HUES64 (cell line): ENCODE results near the gene CLPTM1.
"Not testable (repeated sequence)": the region's sequence is repeated elsewhere in the genome, so short reads cannot be mapped to it uniquely, and the experiment has no call there.

Source experiments
- H3K27ac ChIP-seq: 2 replicates; pipeline ENCODE4 v1.7.0; 2013; ENCODE audit warnings: low read depth, low read length, inconsistent platforms
- H3K27me3 ChIP-seq: 2 replicates; pipeline ENCODE4 v1.6.1; 2013; ENCODE audit warnings: mild to moderate bottlenecking, low read length; ENCODE audit not compliant: insufficient read depth
- H3K36me3 ChIP-seq: 2 replicates; pipeline ENCODE4 v1.6.1; 2013; ENCODE audit warnings: mild to moderate bottlenecking, low read length; ENCODE audit not compliant: insufficient read depth
- H3K4me1 ChIP-seq: 2 replicates; pipeline ENCODE4 v1.6.1; 2013; ENCODE audit warnings: mild to moderate bottlenecking, low read length, moderate library complexity; ENCODE audit not compliant: insufficient read depth
- H3K4me3 ChIP-seq: 2 replicates; pipeline ENCODE4 v1.5.1; 2013; ENCODE audit warnings: mild to moderate bottlenecking, low read length, moderate library complexity
- H3K9ac ChIP-seq: 2 replicates; pipeline ENCODE4 v1.6.1; 2013; ENCODE audit warnings: mild to moderate bottlenecking, low read depth, low read length
- H3K9me3 ChIP-seq: 2 replicates; pipeline ENCODE4 v1.6.1; 2013; ENCODE audit warnings: low read depth, low read length; ENCODE audit not compliant: insufficient read depth
- WGBS: fragments of 150-250, 120-280 bp; methylation state at CpG from one replicate; pipeline ENCODE4 v1.1.7; 2013; ENCODE audit warnings: missing lambda C conversion rate; 5-methylcytosine and 5-hydroxymethylcytosine counted together

Gene CLPTM1

DNA sequence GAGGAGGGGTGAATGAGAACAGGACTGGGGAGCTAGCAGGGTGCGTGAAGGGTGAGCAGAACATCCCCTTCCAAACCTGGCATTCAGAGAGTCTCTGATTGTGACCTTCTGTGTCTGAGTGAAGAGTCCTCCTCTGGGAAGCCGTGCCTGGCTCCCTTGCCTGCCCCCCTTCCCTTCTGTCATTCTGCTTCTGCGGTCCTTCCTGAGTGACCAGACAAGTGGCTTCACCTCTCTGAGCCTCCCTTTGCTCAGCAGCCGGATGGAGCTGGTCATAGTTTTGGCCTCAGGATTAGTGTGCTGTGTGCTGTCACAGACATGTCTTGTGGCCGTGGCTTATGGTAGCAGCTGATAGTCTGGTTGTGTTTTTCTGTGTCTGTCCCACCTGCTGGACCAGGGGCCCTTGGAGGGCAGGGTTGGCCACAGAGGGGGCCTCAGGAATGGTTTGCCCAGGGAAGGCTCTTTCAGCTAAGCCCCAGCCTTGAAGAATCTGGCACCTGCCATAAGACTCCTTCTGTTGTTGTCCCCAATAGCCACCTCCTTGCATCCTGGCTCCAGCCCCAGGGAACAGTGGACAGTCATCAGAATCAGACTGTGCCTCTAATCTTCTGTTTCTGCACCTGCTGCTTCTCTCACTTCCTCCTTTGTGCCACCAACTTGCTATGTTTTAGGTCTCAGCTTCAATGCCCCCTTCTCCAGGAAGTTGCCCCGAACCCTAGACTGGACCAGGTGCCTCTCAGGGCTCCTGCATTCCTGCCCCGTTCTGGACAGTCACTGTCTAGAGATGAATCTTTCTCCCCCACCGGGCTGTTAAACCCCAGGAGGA, 5.9 kb downstream of the CLPTM1 start:
- Histone ChIP-seq H3K27ac (no peak overlapping the region), H3K27me3 (no peaks in the 10 kb centered on the region), H3K36me3 (peaks cover 29% of the 10 kb centered on the region), H3K9me3 (no peaks in the 10 kb centered on the region), H3K4me1 (peaks cover 5% of the 10 kb centered on the region; the same call in 1 of the 2 replicates), H3K9ac (no peak overlapping the region), H3K4me3 (no peak overlapping the region)
- WGBS = 86% methylated on average over 8 of the region's 8 CpGs

DNA sequence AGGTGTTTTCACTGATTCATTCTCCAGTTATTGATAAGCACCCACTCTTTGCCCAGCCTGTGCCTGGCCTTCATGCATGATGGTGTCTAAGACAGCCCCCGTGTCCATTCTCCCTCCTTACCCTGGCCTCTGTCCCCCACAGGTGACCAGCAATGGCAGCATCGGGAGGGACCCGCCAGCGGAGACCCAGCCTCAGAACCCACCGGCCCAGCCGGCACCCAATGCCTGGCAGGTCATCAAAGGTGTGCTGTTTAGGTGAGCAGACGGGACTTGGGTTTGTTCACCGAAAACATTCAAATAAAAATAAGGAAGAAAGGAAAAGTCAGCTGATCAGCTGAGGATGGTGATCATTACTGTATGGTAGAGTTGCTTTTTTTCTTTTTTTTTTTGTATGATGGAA, 6.6 kb downstream of the CLPTM1 start:
- H3K27me3 ChIP-seq = no peaks in the 10 kb centered on the region
- no peaks in the 10 kb centered on the region for H3K4me1 ChIP-seq
- no peaks in the 10 kb centered on the region for H3K9me3 ChIP-seq
- WGBS = 95% methylated on average over 8 of the region's 8 CpGs
- H3K9ac ChIP-seq = no peak overlapping the region
- H3K27ac ChIP-seq = no peak overlapping the region
- H3K36me3 ChIP-seq = peaks cover 29% of the 10 kb centered on the region
- no peak overlapping the region for H3K4me3 ChIP-seq

DNA sequence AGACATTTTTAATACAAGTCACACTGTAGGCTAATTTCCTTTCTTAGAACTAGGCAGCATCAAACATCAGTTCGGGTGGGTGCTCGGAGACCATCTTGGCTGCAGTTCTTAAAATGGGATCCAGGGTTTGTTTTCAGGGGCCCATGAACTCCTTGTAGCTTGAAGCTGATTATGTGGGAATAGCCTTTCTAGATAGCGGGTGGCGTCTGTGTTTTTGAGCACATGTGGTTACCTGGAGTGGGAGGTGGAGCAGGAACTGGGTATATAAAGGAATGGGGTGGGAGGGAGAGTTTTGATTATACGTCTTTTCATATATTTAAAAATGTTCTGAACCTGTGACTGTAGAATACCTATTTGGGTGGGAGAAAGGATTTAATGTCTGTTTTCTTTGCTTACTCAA, 12.9 kb downstream of the CLPTM1 start:
- Histone ChIP-seq H3K9ac (no peak overlapping the region), H3K36me3 (peaks cover 33% of the 10 kb centered on the region), H3K27me3 (no peaks in the 10 kb centered on the region), H3K4me3 (no peak overlapping the region), H3K4me1 (no peaks in the 10 kb centered on the region), H3K9me3 (no peaks in the 10 kb centered on the region), H3K27ac (no peak overlapping the region)
- 97% methylated on average over 5 of the region's 5 CpGs for WGBS

GRCh38 chr19:44968670-44969069, 13.5 kb downstream of the CLPTM1 start:
- Histone ChIP-seq H3K4me3 (no peak overlapping the region), H3K9me3 (no peaks in the 10 kb centered on the region), H3K4me1 (no peaks in the 10 kb centered on the region), H3K27ac (no peak overlapping the region), H3K36me3 (peaks cover 38% of the 10 kb centered on the region), H3K27me3 (no peaks in the 10 kb centered on the region), H3K9ac (no peak overlapping the region)
- 95% methylated on average over 4 of the region's 4 CpGs for WGBS

DNA sequence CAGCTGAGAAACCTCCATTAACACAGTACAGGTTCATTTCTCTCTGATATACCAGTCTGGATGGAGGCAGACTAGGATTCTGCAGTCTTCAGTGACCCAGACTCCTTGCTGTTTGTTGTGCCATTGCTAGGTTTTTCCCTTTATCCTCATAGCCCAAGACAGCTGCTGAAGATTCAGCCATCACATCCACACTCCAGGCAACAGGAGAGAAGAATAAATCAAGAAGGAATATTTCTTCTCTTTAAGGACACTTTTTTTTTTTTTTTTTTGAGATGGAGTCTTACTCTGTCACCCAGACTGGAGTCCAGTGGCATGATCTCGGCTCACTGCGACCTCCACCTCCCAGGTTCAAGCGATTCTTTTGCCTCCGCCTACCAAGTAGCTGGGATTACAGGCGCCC, 14.3 kb downstream of the CLPTM1 start:
- Histone ChIP-seq H3K4me3 (no peak overlapping the region), H3K27ac (no peak overlapping the region), H3K9ac (no peak overlapping the region), H3K4me1 (no peaks in the 10 kb centered on the region), H3K9me3 (no peaks in the 10 kb centered on the region), H3K27me3 (no peaks in the 10 kb centered on the region), H3K36me3 (peaks cover 41% of the 10 kb centered on the region)
- WGBS = 97% methylated on average over 5 of the region's 5 CpGs

DNA sequence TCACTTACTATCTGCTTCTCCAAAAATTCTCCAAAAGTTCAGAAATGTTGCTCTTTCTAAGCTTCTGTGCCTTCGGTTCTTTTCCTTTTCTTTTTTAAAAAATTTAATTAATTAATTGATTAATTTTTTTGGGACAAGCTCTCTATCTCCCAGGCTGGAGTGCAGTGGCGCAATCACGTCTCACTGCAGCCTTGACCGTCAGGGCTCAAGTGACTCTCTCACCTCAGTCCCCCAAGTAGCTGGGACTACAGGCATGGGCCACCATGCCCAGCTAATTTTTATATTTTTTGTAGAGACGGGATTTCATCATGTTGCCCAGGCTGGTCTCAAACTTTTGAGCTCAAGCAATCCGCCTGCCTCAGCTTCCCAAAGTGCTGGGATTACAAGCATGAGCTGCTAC, 16.3 kb downstream of the CLPTM1 start:
- not testable (repeated sequence) for H3K27ac ChIP-seq, H3K9me3 ChIP-seq, H3K27me3 ChIP-seq, H3K4me3 ChIP-seq, H3K4me1 ChIP-seq, H3K9ac ChIP-seq
- peaks cover 54% of the 10 kb centered on the region for H3K36me3 ChIP-seq
- 87% methylated on average over 5 of the region's 6 CpGs for WGBS

GRCh38 chr19:44972802-44973201, 17.6 kb downstream of the CLPTM1 start:
- Histone ChIP-seq H3K9me3 (no peaks in the 10 kb centered on the region), H3K9ac (no peak overlapping the region), H3K4me1 (no peaks in the 10 kb centered on the region), H3K27me3 (no peaks in the 10 kb centered on the region), H3K4me3 (no peak overlapping the region), H3K36me3 (peaks cover 64% of the 10 kb centered on the region), H3K27ac (no peak overlapping the region)
- WGBS = 97% methylated on average over 13 of the region's 13 CpGs

GRCh38 chr19:44973982-44974735, 19.0 kb downstream of the CLPTM1 start:
- H3K36me3 ChIP-seq = peaks cover 65% of the 10 kb centered on the region
- 94% methylated on average over 20 of the region's 21 CpGs for WGBS
- H3K27ac ChIP-seq = no peak overlapping the region
- H3K4me1 ChIP-seq = no peaks in the 10 kb centered on the region
- H3K9me3 ChIP-seq = no peaks in the 10 kb centered on the region
- H3K4me3 ChIP-seq = no peak overlapping the region
- no peaks in the 10 kb centered on the region for H3K27me3 ChIP-seq
- H3K9ac ChIP-seq = no peak overlapping the region

DNA sequence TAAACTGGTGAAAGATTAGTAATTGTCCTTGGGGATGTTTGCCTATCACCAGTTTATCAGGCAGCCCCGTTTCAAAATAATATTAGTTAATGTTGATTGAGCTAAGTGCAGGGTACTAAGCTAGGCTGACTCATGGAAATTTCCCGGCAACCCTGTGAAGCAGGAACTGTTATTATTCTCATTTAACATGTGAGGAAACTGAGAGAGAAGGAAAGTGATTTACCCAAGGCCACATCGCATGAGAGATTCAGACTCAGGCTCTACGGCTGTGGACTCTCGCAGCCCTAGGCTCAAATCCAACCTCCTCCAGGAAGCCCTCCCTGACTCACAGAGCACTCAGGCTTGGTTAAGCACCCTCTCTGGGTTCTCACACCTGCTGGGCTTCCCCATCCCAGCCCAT, 19.7 kb downstream of the CLPTM1 start:
- 96% methylated on average over 5 of the region's 5 CpGs for WGBS
- H3K27ac ChIP-seq = no peak overlapping the region
- H3K36me3 ChIP-seq = peaks cover 69% of the 10 kb centered on the region
- H3K4me1 ChIP-seq = no peaks in the 10 kb centered on the region
- H3K9me3 ChIP-seq = no peaks in the 10 kb centered on the region
- no peak overlapping the region for H3K9ac ChIP-seq
- H3K27me3 ChIP-seq = no peaks in the 10 kb centered on the region
- H3K4me3 ChIP-seq = no peak overlapping the region

DNA sequence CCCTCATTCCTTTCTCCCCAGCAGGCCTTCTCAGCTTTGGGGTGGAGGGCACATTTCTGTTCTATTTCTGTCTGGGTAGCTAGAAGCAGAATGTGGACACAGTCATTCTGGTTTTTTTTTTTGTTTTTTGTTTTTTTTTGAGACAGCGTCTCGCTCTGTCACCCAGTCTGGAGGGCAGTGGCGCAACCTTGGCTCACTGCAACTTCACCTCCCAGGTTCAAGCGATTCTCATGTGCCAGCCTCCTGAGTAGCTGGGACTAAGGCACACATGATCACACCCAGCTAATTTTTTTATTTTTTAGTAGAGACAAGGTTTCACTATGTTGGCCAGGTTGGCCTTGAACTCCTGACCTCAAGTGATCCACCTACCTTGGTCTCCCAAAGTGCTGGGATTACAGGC, 20.3 kb downstream of the CLPTM1 start:
- Histone ChIP-seq H3K27me3 (no peaks in the 10 kb centered on the region), H3K9me3 (no peaks in the 10 kb centered on the region), H3K36me3 (peaks cover 72% of the 10 kb centered on the region), H3K4me1 (no peaks in the 10 kb centered on the region), H3K9ac (no peak overlapping the region), H3K27ac (no peak overlapping the region), H3K4me3 (no peak overlapping the region)
- WGBS = 95% methylated on average over 4 of the region's 4 CpGs

DNA sequence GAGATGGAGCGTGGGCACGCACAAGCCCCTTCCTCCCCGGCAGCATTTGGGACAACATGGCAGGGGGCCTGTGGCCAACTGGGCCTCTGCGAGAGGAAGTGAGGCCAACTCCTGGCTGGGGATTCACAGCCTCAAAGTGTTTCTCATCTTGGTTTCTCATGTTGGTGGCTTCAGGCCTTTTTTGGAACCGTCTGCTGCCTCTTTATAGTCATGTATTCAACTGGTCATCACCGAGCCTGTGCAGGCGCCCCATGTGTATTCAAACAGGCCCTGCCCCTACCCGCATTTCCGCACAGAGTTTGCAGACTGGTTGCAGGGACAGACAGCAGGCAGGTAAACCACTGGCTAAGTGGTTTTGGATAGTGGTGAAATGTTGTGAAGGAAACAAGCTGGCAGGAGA, 28.8 kb downstream of the CLPTM1 start:
- Histone ChIP-seq H3K27me3 (no peaks in the 10 kb centered on the region), H3K9ac (no peak overlapping the region), H3K4me3 (no peak overlapping the region), H3K27ac (no peak overlapping the region), H3K4me1 (no peaks in the 10 kb centered on the region), H3K36me3 (peaks cover 63% of the 10 kb centered on the region), H3K9me3 (no peaks in the 10 kb centered on the region)
- 93% methylated on average over 9 of the region's 9 CpGs for WGBS
